Endothelial cell of umbilical vein (primary cell): Measurements from ENCODE around the gene CNPY1. TPM values are rescaled to one million over a fixed set of nuclear protein-coding genes. Genes with fewer than 3 reads are reported as not detected.
A peak's percentile ranks its signal among the peaks of the same experiment; 100 is the strongest.

ENCODE experiments used
- BruUV-seq: library from RNA; stranded (reverse); fragments of 400-500 nt; replicated peaks from 2 replicates; lab custom pipeline; 2021; lab: Mats Ljungman, UMichigan
- CTCF ChIA-PET: fragments of 300-600, 350-600 bp; sonication (Branson Sonifier 250); formaldehyde crosslinking; loops from one replicate; lab custom pipeline; 2021; ENCODE audit warnings: antibody characterized with exemption, inconsistent platforms; lab: Charles Lee
- POLR2A ChIA-PET: fragments of 300-600, 350-600 bp; sonication (Branson Sonifier 250); formaldehyde crosslinking; loops from one replicate; lab custom pipeline; 2021; ENCODE audit warnings: antibody characterized with exemption, inconsistent platforms; lab: Charles Lee
- DNase-seq: peaks from one replicate; pipeline ENCODE4 v3.0.0-alpha.2; 2011; ENCODE audit warnings: low read depth, low spot score
- FAIRE-seq: peaks from 2 replicates; lab custom pipeline; 2011; peaks lifted over from hg19 to GRCh38; lab: Jason Lieb, UNC
- H2AFZ ChIP-seq: 2 replicates; pipeline ENCODE4 v1.6.0; 2012; ENCODE audit warnings: low read depth, low read length, control low read depth, inconsistent platforms
- H3K27ac ChIP-seq: 2 replicates; pipeline ENCODE4 v1.5.1; 2011; ENCODE audit warnings: low read depth, mild to moderate bottlenecking, control low read depth, low read length, moderate library complexity; ENCODE audit not compliant: insufficient read depth
- H3K27me3 ChIP-seq, 2 experiments: 2 replicates each; pipeline versions ENCODE4 v1.6.0 to v1.6.1; 2011; ENCODE audit warnings: low read length in 2 of 2, mixed read lengths in 1 of 2; ENCODE audit not compliant: control insufficient read depth in 2 of 2, insufficient read depth in 2 of 2
- H3K36me3 ChIP-seq, 2 experiments: 2 replicates in 1 of 2; 3 replicates in 1 of 2; pipeline ENCODE4 v1.5.1; 2011; ENCODE audit warnings: low read length in 2 of 2, mild to moderate bottlenecking in 1 of 2, moderate library complexity in 1 of 2; ENCODE audit not compliant: control insufficient read depth in 2 of 2, insufficient read depth in 2 of 2; ENCODE audit errors: extremely low read depth in 1 of 2
- H3K4me1 ChIP-seq: 3 replicates; pipeline ENCODE4 v1.5.1; 2011; ENCODE audit warnings: mild to moderate bottlenecking, low read length; ENCODE audit not compliant: control insufficient read depth, insufficient read depth; ENCODE audit errors: extremely low read depth
- H3K4me2 ChIP-seq: 2 replicates; pipeline ENCODE4 v1.6.1; 2011; ENCODE audit warnings: low read length, control low read depth, mixed read lengths; ENCODE audit not compliant: insufficient read depth
- H3K4me3 ChIP-seq, 3 experiments: fragments of 200-600 bp in 1 of 3; sonication (generic), shearing (Covaris generic) in 1 of 3; replicated peaks in 1 of 3; 2 replicates each; pipeline ENCODE4 v1.5.1; 2011 to 2016; ENCODE audit warnings: control low read depth in 3 of 3, low read length in 3 of 3, mild to moderate bottlenecking in 2 of 3, inconsistent platforms in 1 of 3, low read depth in 1 of 3, moderate library complexity in 1 of 3; ENCODE audit not compliant: insufficient read depth in 1 of 3
- H3K79me2 ChIP-seq: 2 replicates; pipeline ENCODE4 v1.6.0; 2012; ENCODE audit warnings: low read length, inconsistent platforms; ENCODE audit not compliant: control insufficient read depth, insufficient read depth
- H3K9ac ChIP-seq: replicated peaks from 2 replicates; pipeline ENCODE3; 2011; ENCODE audit warnings: low read length, control low read depth; ENCODE audit not compliant: insufficient read depth; ENCODE audit errors: extremely low read depth
- H3K9me1 ChIP-seq: replicated peaks from 3 replicates; pipeline ENCODE4 v1.6.0; 2011; ENCODE audit warnings: mild to moderate bottlenecking, low read length; ENCODE audit not compliant: control insufficient read depth, insufficient read depth; ENCODE audit errors: extremely low read depth
- H3K9me3 ChIP-seq: replicated peaks from 2 replicates; pipeline ENCODE4 v1.5.1; 2012; ENCODE audit warnings: low read length, inconsistent platforms; ENCODE audit not compliant: control insufficient read depth, insufficient read depth
- H4K20me1 ChIP-seq: replicated peaks from 2 replicates; pipeline ENCODE3; 2011; ENCODE audit warnings: mild to moderate bottlenecking, low read length; ENCODE audit not compliant: control insufficient read depth, insufficient read depth; ENCODE audit errors: extremely low read depth
- EZH2 ChIP-seq: IDR thresholded peaks from 2 replicates; pipeline ENCODE4 v1.6.1; 2012; ENCODE audit warnings: borderline replicate concordance, low read depth, mild to moderate bottlenecking, moderate library complexity, low read length, inconsistent platforms; ENCODE audit not compliant: severe bottlenecking
- FOS ChIP-seq: IDR thresholded peaks from 2 replicates; pipeline ENCODE4 v1.6.1; 2011; ENCODE audit warnings: mild to moderate bottlenecking, low read length, moderate library complexity, borderline replicate concordance; ENCODE audit not compliant: insufficient read depth
- GATA2 ChIP-seq: IDR thresholded peaks from 2 replicates; pipeline ENCODE4 v1.7.0; 2011; ENCODE audit warnings: low read depth, mild to moderate bottlenecking, moderate library complexity, mixed read lengths, low read length; ENCODE audit not compliant: insufficient read length, insufficient read depth
- JUN ChIP-seq: IDR thresholded peaks from 2 replicates; pipeline ENCODE4 v1.6.1; 2011; ENCODE audit warnings: borderline replicate concordance, low read depth; ENCODE audit not compliant: insufficient read length, insufficient read depth
- POLR2A ChIP-seq: IDR thresholded peaks from 2 replicates; pipeline ENCODE4 v1.6.1; 2012; ENCODE audit warnings: low read depth, mild to moderate bottlenecking, control low read depth, low read length
- POLR2AphosphoS5 ChIP-seq: IDR thresholded peaks from 2 replicates; pipeline ENCODE4 v1.6.1; 2012; ENCODE audit warnings: low read depth, mild to moderate bottlenecking, control low read depth, low read length, moderate library complexity; ENCODE audit not compliant: insufficient read depth
- dilution Hi-C: fragments of 300-500 bp; cut with MboI; formaldehyde crosslinking; loops from one replicate; pipeline ENCODE4 v1.15.0; 2019; ENCODE audit warnings: low sequenced_read_pairs; ENCODE audit not compliant: extremely low pct_ligation_motif_present
- intact Hi-C: fragments of 100-400 bp; cut with micrococcal nuclease; formaldehyde crosslinking; loops from one replicate; pipeline ENCODE4 v1.10.0; 2022
- polyA plus RNA-seq, 4 experiments: library from polyadenylated mRNA; depleted of rRNA in 3 of 4; stranded (reverse) in 3 of 4; unstranded in 1 of 4; fragments of >200 nt; gene quantifications; 2 replicates each; pipeline versions ENCODE4 v1.2.1 to v1.2.3, GENCODE V29; 2011 to 2012; ENCODE audit warnings: missing spikeins in 1 of 4
- total RNA-seq: library from RNA; stranded (reverse); gene quantifications from 2 replicates; pipeline ENCODE4 v1.2.3, GENCODE V29; 2021
- TF ChIP-seq, protein P1 (sequence below), 2 donors: IDR thresholded peaks; 1 replicate in 1 of 2; 2 replicates in 1 of 2; pipeline ENCODE4 v1.5.1; 2011; ENCODE audit warnings: low read length in 2 of 2, mild to moderate bottlenecking in 2 of 2, moderate library complexity in 2 of 2, control low read depth in 1 of 2, inconsistent platforms in 1 of 2, low read depth in 1 of 2; ENCODE audit not compliant: insufficient read depth in 1 of 2; ENCODE audit errors: extremely low read depth in 1 of 2
- TF ChIP-seq, protein P2 (sequence below): IDR thresholded peaks from 2 replicates; pipeline ENCODE4 v1.6.1; 2011; ENCODE audit not compliant: insufficient read depth, insufficient read length

CNPY1 gene
- total and polyA plus RNA-seq, 2 donors (not counting 3 experiments of a cell fraction or from before 2014, with no cell fraction given), result not detected

DNA sequence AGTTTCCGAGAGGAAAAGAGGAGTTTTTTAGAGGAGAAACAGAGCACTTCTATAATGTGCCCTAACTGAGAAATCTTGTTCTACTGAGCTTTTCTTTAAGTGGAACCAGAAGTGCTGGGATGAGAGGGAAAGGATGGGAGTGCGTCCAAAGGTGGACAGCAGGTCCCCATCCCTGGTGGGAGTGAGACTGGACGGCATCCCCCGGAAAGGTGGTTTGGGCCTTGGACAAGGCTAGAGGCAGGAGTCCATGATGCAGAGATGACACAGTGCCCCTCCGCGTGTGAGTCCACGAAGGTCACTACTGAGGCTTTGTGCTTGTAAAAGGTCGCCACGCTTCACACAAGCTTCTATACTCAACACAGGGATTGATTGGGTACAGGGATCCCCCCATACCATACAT lies 94.5 kb downstream of the CNPY1 start:
- Histone ChIP-seq H3K9me3 (no peaks in the 10 kb centered on the region), H3K79me2 (no peaks in the 10 kb centered on the region), H3K27me3 (peaks cover 86 to 97% of the 10 kb centered on the region in 2 experiments), H2AFZ (no peak overlapping the region), H3K9me1 (no peaks in the 10 kb centered on the region), H3K36me3 (no peaks in the 10 kb centered on the region), H3K9ac (no peak overlapping the region), H3K4me1 (no peaks in the 10 kb centered on the region), H4K20me1 (no peaks in the 10 kb centered on the region), H3K4me3 (no peak overlapping the region), H3K27ac (no peak overlapping the region), H3K4me2 (no peak overlapping the region)
- ChIA-PET CTCF (no interaction called here), POLR2A (no interaction called here)
- TF ChIP-seq EZH2 (peak; percentile 4), GATA2 (no peak), FOS (no peak), POLR2AphosphoS5 (no peak), POLR2A (no peak), JUN (no peak)
- TF ChIP-seq, protein P1, sequence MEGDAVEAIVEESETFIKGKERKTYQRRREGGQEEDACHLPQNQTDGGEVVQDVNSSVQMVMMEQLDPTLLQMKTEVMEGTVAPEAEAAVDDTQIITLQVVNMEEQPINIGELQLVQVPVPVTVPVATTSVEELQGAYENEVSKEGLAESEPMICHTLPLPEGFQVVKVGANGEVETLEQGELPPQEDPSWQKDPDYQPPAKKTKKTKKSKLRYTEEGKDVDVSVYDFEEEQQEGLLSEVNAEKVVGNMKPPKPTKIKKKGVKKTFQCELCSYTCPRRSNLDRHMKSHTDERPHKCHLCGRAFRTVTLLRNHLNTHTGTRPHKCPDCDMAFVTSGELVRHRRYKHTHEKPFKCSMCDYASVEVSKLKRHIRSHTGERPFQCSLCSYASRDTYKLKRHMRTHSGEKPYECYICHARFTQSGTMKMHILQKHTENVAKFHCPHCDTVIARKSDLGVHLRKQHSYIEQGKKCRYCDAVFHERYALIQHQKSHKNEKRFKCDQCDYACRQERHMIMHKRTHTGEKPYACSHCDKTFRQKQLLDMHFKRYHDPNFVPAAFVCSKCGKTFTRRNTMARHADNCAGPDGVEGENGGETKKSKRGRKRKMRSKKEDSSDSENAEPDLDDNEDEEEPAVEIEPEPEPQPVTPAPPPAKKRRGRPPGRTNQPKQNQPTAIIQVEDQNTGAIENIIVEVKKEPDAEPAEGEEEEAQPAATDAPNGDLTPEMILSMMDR (IDR thresholded peaks at IDR 0.05; ENCODE audit: extremely low read depth in 1 of 2, insufficient read depth in 1 of 2, low read depth in 1 of 2, low read length in 2 of 2), result no peak
- TF ChIP-seq, protein P2, sequence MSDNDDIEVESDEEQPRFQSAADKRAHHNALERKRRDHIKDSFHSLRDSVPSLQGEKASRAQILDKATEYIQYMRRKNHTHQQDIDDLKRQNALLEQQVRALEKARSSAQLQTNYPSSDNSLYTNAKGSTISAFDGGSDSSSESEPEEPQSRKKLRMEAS, result no peak
- no TSS peak for BruUV-seq
- FAIRE-seq, result no peak
- no peak for DNase-seq
- dilution Hi-C loops (no loop called here), intact Hi-C loops (loop anchor here (10.0 kb wide), 1 partner anchor 313 kb away; no protein-coding TSS in a partner anchor)

Other genes starting within 250 kb of the CNPY1 start
- 79.3 and 105 TPM in 2 replicates for gene INSIG1, start 248.7 kb downstream of the CNPY1 start, total RNA-seq
- gene INSIG1, start 248.7 kb downstream of the CNPY1 start, polyA plus RNA-seq, result 102 and 129 TPM in 2 replicates
- not detected in 2 replicates for gene EN2, start 88.4 kb downstream of the CNPY1 start, total RNA-seq
- gene EN2, start 88.4 kb downstream of the CNPY1 start, polyA plus RNA-seq, result not detected in 2 replicates
- 62.9 and 68.2 TPM in 2 replicates for gene RBM33, start 98.1 kb upstream of the CNPY1 start, total RNA-seq
- 16.2 and 18.1 TPM in 2 replicates for gene RBM33, start 98.1 kb upstream of the CNPY1 start, polyA plus RNA-seq